OCI-LY7 (cell line): ENCODE results near the gene TMEM179. TPM values are rescaled to one million over a fixed set of nuclear protein-coding genes. Genes with fewer than 3 reads are reported as not detected.

Experiments used
- BruUV-seq: library from RNA; stranded (reverse); fragments of 400-500 nt; replicated peaks from 2 replicates; lab custom pipeline; 2021; lab: Mats Ljungman, UMichigan
- CTCF ChIA-PET: fragments of 300-600 bp; sonication (Branson Sonifier 250); formaldehyde crosslinking; loops from one replicate; lab custom pipeline; 2022; ENCODE audit warnings: antibody characterized with exemption; ENCODE audit not compliant: unreplicated experiment; lab: Charles Lee
- POLR2A ChIA-PET: fragments of 300-600 bp; sonication (Branson Sonifier 250); formaldehyde crosslinking; loops from one replicate; lab custom pipeline; 2022; ENCODE audit warnings: antibody characterized with exemption; lab: Charles Lee
- DNase-seq: peaks from one replicate; pipeline ENCODE4 v3.0.0-alpha.2; 2015; ENCODE audit warnings: low spot score
- H2AFZ ChIP-seq: fragments of 200-600 bp; sonication (generic), shearing (Covaris generic); 2 replicates; pipeline ENCODE4 v1.6.1; 2014; ENCODE audit warnings: mild to moderate bottlenecking, antibody characterized with exemption, low read length, moderate library complexity
- H3K27ac ChIP-seq: fragments of 200-600 bp; sonication (generic); 2 replicates; pipeline ENCODE4 v1.5.1; 2014; ENCODE audit warnings: mixed run types, low read depth, mild to moderate bottlenecking, moderate library complexity, low read length, inconsistent platforms; ENCODE audit not compliant: poor library complexity, severe bottlenecking
- H3K36me3 ChIP-seq: fragments of 200-600 bp; sonication (generic); 2 replicates; pipeline ENCODE4 v1.6.1; 2014; ENCODE audit warnings: mild to moderate bottlenecking, antibody characterized with exemption, low read length, moderate library complexity, mixed read lengths; ENCODE audit not compliant: insufficient read depth
- H3K4me1 ChIP-seq: fragments of 200-600 bp; sonication (generic); 2 replicates; pipeline ENCODE4 v1.5.1; 2014; ENCODE audit warnings: mild to moderate bottlenecking, low read length; ENCODE audit not compliant: insufficient read depth, poor library complexity, severe bottlenecking
- H3K4me2 ChIP-seq: fragments of 200-600 bp; sonication (generic); 2 replicates; pipeline ENCODE4 v1.6.1; 2014; ENCODE audit warnings: mild to moderate bottlenecking, low read length
- H3K4me3 ChIP-seq: fragments of 200-600 bp; sonication (generic); 2 replicates; pipeline ENCODE4 v1.5.1; 2014; ENCODE audit warnings: mild to moderate bottlenecking, low read depth, low read length; ENCODE audit not compliant: poor library complexity, severe bottlenecking
- H3K79me2 ChIP-seq: fragments of 200-600 bp; sonication (generic); 2 replicates; pipeline ENCODE4 v1.6.1; 2016; ENCODE audit warnings: low read depth, mild to moderate bottlenecking, low read length, moderate library complexity, mixed read lengths; ENCODE audit not compliant: insufficient read depth
- H3K9me2 ChIP-seq: fragments of 200-600 bp; sonication (generic); 2 replicates; pipeline ENCODE4 v1.6.1; 2016; ENCODE audit warnings: mild to moderate bottlenecking, low read length, mixed read lengths; ENCODE audit not compliant: insufficient read depth
- H3K9me3 ChIP-seq: fragments of 200-600 bp; sonication (generic); 2 replicates; pipeline ENCODE4 v1.6.1; 2014; ENCODE audit warnings: mild to moderate bottlenecking, mixed run types, low read length, mixed read lengths
- H4K20me1 ChIP-seq: fragments of 200-600 bp; sonication (generic); 2 replicates; pipeline ENCODE4 v1.6.1; 2014; ENCODE audit warnings: mild to moderate bottlenecking, antibody characterized with exemption, low read length, moderate library complexity, mixed read lengths; ENCODE audit not compliant: insufficient read depth
- EZH2phosphoT487 ChIP-seq: fragments of 200-600 bp; sonication (generic); IDR thresholded peaks from 2 replicates; pipeline ENCODE4 v1.6.1; 2018; ENCODE audit warnings: low read depth, borderline replicate concordance, mild to moderate bottlenecking, mixed run types, antibody characterized with exemption, low read length, moderate library complexity, mixed read lengths
- intact Hi-C: fragments of 100-400 bp; cut with micrococcal nuclease; formaldehyde crosslinking; loops from one replicate; pipeline ENCODE4 v1.10.0; 2022; ENCODE audit not compliant: unreplicated experiment
- total RNA-seq, 2 experiments: library from RNA; depleted of rRNA in 1 of 2; stranded (reverse); fragments of >200 nt in 1 of 2; shearing (Covaris generic) in 1 of 2; gene quantifications; 2 replicates each; pipeline ENCODE4 v1.2.3, GENCODE V29; 2014 to 2022
- TF ChIP-seq, protein P1 (sequence below): fragments of 200-600 bp; sonication (generic); conservative IDR thresholded peaks from 2 replicates; pipeline ENCODE4 v1.5.1; 2014; ENCODE audit warnings: mild to moderate bottlenecking, antibody characterized with exemption, low read length, moderate library complexity, mixed read lengths

TMEM179 gene
- total RNA-seq, 2 experiments from 2014 or later, result not detected

DNA sequence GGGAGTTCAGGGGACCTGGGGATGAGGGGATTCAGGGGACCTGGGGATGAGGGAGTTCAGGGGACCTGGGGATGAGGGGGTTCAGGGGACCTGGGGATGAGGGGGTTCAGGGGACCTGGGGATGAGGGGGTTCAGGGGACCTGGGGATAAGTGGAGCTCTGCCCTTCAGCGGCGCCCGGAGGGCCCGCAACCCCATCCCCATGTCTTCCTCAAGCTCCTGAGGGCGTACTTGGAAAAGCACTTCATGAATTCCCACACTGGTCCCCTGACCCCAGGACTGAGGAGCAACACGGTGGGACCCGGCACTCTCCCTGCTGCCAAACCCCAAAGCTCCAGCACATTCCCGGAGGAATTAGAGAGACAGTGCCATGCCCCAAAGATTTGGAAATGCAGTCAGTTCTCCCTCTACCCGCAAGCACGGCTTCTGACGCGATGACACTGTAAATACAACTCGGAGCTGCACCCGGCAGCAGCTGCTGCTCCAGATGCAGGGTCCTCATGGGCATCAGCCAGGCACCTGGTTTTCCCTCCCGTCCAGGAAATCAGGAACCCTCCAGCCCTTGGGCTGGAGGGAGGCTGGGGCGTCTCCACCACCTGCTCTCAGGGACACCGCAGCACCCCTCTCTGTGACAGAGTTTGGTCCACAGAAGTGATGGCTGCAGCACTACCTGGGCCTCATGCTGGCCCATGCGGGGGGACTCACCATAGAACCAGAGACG lies 57.8 kb downstream of the TMEM179 start:
- no TSS peak for BruUV-seq

DNA sequence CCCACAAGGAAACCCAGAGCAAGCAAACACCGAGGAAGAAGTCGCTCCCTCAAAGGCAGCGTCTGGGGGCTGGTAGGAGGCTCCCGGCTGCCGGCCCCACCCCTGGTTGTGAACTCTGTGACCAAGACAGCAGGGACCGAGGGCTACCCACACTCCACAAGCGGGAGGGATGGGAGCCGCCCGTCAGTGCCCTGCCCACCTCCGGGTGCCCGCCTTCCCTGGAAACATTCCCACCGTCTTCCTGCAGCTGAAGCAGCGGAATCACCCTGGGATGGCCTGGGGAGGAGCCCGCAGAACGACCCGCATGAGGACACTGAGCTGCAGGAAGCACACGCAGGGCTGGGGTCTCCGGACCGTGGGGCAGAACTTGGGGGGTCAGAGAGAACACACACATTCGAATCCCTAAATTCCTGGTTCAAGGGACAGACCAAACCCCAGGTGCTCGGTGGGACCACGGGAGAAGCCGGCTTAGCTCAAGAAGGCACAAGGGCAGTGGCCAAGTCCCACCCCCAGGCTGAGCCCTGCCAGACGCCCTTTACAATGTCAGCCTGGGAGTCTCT lies 58.5 kb downstream of the TMEM179 start:
- Histone ChIP-seq H3K4me1 (no peaks in the 10 kb centered on the region), H3K9me2 (no peaks in the 10 kb centered on the region), H4K20me1 (no peaks in the 10 kb centered on the region), H3K4me3 (no peak overlapping the region), H3K9me3 (no peaks in the 10 kb centered on the region), H2AFZ (no peak overlapping the region), H3K4me2 (no peak overlapping the region), H3K79me2 (no peaks in the 10 kb centered on the region), H3K36me3 (no peaks in the 10 kb centered on the region), H3K27ac (no peak overlapping the region)
- no peak for TF ChIP-seq EZH2phosphoT487
- TF ChIP-seq, protein P1, sequence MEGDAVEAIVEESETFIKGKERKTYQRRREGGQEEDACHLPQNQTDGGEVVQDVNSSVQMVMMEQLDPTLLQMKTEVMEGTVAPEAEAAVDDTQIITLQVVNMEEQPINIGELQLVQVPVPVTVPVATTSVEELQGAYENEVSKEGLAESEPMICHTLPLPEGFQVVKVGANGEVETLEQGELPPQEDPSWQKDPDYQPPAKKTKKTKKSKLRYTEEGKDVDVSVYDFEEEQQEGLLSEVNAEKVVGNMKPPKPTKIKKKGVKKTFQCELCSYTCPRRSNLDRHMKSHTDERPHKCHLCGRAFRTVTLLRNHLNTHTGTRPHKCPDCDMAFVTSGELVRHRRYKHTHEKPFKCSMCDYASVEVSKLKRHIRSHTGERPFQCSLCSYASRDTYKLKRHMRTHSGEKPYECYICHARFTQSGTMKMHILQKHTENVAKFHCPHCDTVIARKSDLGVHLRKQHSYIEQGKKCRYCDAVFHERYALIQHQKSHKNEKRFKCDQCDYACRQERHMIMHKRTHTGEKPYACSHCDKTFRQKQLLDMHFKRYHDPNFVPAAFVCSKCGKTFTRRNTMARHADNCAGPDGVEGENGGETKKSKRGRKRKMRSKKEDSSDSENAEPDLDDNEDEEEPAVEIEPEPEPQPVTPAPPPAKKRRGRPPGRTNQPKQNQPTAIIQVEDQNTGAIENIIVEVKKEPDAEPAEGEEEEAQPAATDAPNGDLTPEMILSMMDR, result no peak
- no peak for DNase-seq
- BruUV-seq, result no TSS peak
- CTCF ChIA-PET, result no interaction called here
- intact Hi-C loops, result no loop called here
- POLR2A ChIA-PET, result no interaction called here

More for the DNA sequence above, 57.8 kb downstream of the TMEM179 start:
- DNase-seq, result no peak
- no peaks in the 10 kb centered on the region for H4K20me1 ChIP-seq
- H3K27ac ChIP-seq, result no peak overlapping the region
- no peaks in the 10 kb centered on the region for H3K9me2 ChIP-seq
- H3K36me3 ChIP-seq, result no peaks in the 10 kb centered on the region
- H3K9me3 ChIP-seq, result no peaks in the 10 kb centered on the region
- CTCF ChIA-PET, result no interaction called here
- intact Hi-C loops, result no loop called here
- no peaks in the 10 kb centered on the region for H3K4me1 ChIP-seq
- TF ChIP-seq EZH2phosphoT487, result no peak
- TF ChIP-seq, protein P1, result no peak
- no peaks in the 10 kb centered on the region for H3K79me2 ChIP-seq
- H3K4me2 ChIP-seq, result no peak overlapping the region
- POLR2A ChIA-PET, result no interaction called here
- no peak overlapping the region for H3K4me3 ChIP-seq
- H2AFZ ChIP-seq, result no peak overlapping the region
